ENCODE results near the gene NCAN.
A peak's percentile ranks its signal among the peaks of the same experiment; 100 is the strongest.

NCAN gene

GRCh38 chr19:19258589-19259338 lies 47.0 kb downstream of the NCAN start:
- DNase-seq (ENCODE audit: low spot score), result no peak
- FAIRE-seq, result no peak

- FAIRE-seq, result no peak
- DNase-seq (ENCODE audit: low spot score), result peak; percentile 13
These were observed 48.0 kb downstream of the NCAN start for GRCh38 chr19:19259741-19260140.

- no peak for FAIRE-seq
- DNase-seq (ENCODE audit: low spot score), result no peak
These were observed 48.9 kb downstream of the NCAN start for GRCh38 chr19:19260417-19261214.

GRCh38 chr19:19261350-19262189 lies 49.8 kb downstream of the NCAN start:
- no peak for FAIRE-seq
- DNase-seq (ENCODE audit: low spot score), result peak; percentile 39

GRCh38 chr19:19262190-19263057 lies 50.7 kb downstream of the NCAN start:
- DNase-seq (ENCODE audit: low spot score) (no peak), FAIRE-seq (no peak)

DNA sequence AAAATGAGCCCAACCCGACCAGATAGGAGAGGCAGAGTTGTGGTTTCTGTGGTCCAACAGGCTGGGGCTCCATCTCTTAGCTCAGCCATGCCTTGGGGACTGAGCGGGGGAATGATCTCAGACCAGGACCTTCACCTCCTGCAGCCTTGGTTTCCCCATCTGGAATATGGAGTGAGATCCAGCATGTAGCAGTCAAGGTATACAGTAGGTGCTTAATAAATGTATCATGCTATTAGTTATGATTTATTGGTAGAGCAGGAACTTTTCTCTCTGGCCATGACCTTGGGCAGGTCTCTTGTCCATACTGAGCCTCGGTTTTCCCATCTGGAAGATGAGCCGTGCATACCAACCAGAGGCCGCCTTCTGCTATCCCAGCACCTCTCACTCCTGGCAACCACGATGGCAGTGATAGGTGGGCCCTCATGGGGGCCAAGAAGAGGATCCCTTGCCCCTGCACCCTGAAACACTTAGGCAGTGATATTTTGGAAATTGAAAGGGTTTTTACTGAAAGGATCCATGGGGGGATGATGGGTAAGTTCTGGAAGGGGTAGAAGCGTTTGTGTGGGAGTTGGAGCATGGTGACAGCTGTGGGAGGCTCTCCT lies 52.2 kb downstream of the NCAN start:
- FAIRE-seq (no peak), DNase-seq (ENCODE audit: low spot score) (no peak)

DNA sequence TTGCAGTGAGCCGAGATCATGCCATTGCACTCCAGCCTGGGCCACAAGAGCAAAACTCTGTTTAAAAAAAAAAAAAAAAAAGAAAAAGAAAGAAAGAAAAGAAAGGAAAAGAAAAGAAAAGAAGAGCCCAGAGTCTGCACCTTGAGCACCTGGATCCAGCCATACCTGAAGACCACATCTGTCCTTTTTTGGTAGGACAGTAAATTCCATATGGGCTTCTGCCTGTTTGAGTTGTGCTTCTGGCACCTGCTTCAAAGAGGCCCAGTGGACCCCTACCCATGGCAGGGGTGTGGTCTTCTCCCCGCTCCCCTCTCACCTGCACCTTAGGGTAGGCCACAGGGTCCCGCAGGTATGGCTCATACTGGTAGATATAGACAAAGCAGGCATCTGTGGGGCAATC lies 55.5 kb downstream of the NCAN start:
- no peak for FAIRE-seq
- no peak for DNase-seq (ENCODE audit: low spot score)

- no peak for DNase-seq (ENCODE audit: low spot score)
- no peak for FAIRE-seq
These were observed 57.0 kb downstream of the NCAN start for GRCh38 chr19:19268453-19269385.

- DNase-seq (ENCODE audit: low spot score), result no peak
- FAIRE-seq, result no peak
These were observed 58.4 kb downstream of the NCAN start for GRCh38 chr19:19269952-19270694.

DNA sequence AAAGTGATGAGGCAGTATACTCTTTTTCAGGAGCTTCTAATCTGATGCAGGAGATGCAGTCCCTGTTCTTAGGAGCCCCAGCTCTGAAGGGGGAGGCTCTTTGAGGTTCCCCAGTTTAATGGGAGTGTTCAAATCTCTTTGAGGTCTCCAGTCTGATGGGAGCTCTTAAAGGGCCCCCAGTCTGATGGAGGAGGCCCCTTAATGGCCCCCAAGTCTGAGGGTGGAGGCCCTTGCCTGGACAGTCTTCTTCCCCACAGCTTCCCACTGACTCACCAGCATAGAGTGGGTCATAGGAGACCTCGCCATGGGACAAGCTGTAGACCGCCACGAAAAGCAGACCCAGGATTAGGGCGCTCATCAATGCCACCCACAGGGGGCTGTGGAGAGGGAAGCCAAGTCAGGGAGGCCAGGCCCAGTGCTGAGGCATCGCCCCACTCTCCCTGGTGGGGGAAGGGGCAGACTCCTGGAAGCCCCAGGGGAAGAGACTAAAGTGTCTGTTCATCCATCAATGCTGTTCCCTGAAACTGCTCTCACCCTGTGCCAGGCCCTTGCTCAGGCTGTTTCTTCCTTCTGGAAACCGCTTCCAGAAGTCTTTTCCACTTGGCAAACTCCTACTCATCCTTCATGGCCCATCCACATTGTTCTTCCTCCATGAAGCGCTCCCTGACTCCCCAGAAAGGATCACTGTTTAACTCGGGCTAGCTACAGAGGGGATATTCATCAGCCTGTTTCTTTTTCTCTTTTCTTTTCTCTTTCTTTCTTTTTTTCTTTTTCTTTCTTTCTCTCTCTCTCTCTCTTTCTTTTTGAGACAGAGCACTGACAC lies 59.2 kb downstream of the NCAN start:
- FAIRE-seq, result no peak
- no peak for DNase-seq (ENCODE audit: low spot score)

DNA sequence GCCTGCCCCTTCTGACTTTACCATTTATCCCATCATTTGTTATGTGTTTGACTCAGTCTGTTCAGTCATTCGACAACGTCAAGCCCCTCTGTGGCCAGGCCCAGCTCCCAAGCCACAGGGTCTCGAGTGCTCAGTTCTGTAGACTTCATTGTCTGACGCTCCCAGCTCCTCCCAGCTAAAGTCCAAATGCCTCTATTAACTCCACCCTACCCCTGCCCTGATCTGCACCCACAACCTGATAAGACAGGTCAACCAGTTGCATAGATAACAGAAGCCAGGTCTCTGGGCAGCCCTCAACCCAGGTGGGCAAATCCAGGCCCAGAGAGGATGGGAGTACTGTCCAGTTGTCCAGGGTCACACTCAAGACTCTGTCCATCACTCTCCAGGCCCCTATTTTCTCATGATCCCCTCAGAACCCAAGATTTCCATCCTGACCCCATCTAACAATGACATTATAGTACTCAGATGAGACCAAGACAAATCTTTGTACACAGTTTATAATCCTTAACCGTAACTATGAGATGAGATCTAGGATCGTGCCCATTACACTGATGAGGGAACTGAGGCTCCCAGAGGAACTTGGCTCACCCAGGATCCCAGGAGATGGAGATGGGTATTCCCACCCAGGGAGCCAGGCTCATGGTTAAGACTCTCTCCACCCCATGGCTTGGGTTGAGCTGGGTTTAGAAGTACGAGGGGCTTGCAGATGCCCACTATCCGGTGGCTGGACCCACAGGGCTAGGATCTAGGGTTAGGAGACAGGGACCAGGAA lies 60.3 kb downstream of the NCAN start:
- no peak for DNase-seq (ENCODE audit: low spot score)
- no peak for FAIRE-seq

- no peak for FAIRE-seq
- DNase-seq (ENCODE audit: low spot score), result no peak
These were observed 62.4 kb downstream of the NCAN start for GRCh38 chr19:19274146-19274545.

GRCh38 chr19:19274716-19275565 lies 63.2 kb downstream of the NCAN start:
- FAIRE-seq, result no peak
- no peak for DNase-seq (ENCODE audit: low spot score)

- FAIRE-seq (no peak), DNase-seq (ENCODE audit: low spot score) (no peak)
These were observed 64.6 kb downstream of the NCAN start for GRCh38 chr19:19276386-19276785.

- no peak for FAIRE-seq
- no peak for DNase-seq (ENCODE audit: low spot score)
These were observed 65.1 kb downstream of the NCAN start for GRCh38 chr19:19276851-19277250.

DNA sequence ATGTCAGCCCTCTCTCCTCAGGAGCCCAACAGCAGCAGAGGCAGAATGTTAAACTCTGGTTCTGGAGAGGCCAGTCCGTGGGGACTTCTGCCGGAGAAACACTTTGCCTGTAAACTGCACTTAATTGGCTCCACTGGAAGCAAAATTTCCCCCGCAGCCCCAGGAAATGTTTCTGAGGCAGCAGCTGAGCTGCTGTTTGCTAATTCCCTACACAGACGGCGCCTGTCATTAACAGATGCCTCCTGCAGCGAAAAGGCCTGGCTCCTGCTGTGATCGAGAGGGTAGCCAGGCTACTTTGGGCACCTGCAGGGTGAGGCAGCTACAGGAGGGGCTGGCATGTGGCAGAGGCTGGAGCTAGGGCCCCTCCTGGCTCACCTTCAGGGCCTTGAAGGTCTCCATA lies 66.6 kb downstream of the NCAN start:
- FAIRE-seq, result no peak
- DNase-seq (ENCODE audit: low spot score), result no peak

Measured in urothelium cell line (cell line).